Ascending aorta (tissue), 2 donors: ENCODE data around the gene ASPM. TPM values are rescaled to one million over a fixed set of nuclear protein-coding genes. Genes with fewer than 3 reads are reported as not detected.
A peak's percentile ranks its signal among the peaks of the same experiment; 100 is the strongest.

Source experiments
- DNase-seq, 2 donors: peaks; one replicate each; pipeline ENCODE4 v3.0.0-alpha.2; 2019; ENCODE audit warnings: low spot score in 2 of 2
- H3K27ac ChIP-seq, 2 donors: fragments of 200-600 bp; sonication (generic); one replicate each; pipeline ENCODE4 v1.5.1; 2016 to 2017; ENCODE audit warnings: mild to moderate bottlenecking in 1 of 2
- H3K27me3 ChIP-seq: fragments of 200-600 bp; sonication (generic); one replicate; pipeline ENCODE4 v1.5.1; 2017
- H3K36me3 ChIP-seq, 2 donors: fragments of 200-600 bp; sonication (generic); one replicate each; pipeline ENCODE4 v1.5.1; 2016
- H3K4me1 ChIP-seq, 2 donors: fragments of 200-600 bp; sonication (generic); one replicate each; pipeline ENCODE4 v1.5.1; 2016 to 2017; ENCODE audit warnings: mild to moderate bottlenecking in 1 of 2
- H3K4me3 ChIP-seq, 2 donors: fragments of 200-600 bp; sonication (generic); one replicate each; pipeline ENCODE4 v1.5.1; 2016 to 2017; ENCODE audit warnings: mild to moderate bottlenecking in 1 of 2
- H3K9me3 ChIP-seq, 2 donors: fragments of 200-600 bp; sonication (generic); one replicate each; pipeline ENCODE4 v1.5.1; 2016
- intact Hi-C: fragments of 100-400 bp; cut with DNase I; formaldehyde crosslinking; loops from one replicate; pipeline ENCODE4 v1.15.1; 2023
- total RNA-seq: library from RNA; depleted of rRNA; stranded (reverse); fragments of >200 nt; gene quantifications from one replicate; pipeline ENCODE4 v1.1.0, GENCODE V29; 2016
- TF ChIP-seq, protein P1 (sequence below), 3 experiments: fragments of 200-600 bp in 2 of 3; fragments of 450-650 bp in 1 of 3; sonication (generic) in 2 of 3; IDR thresholded peaks; one replicate each; pipeline ENCODE4 v1.5.1; 2016 to 2019; ENCODE audit warnings: antibody characterized with exemption in 3 of 3, mild to moderate bottlenecking in 1 of 3, moderate library complexity in 1 of 3

The ASPM gene
- total RNA-seq, 1 donor from 2014 or later, result not detected

DNA sequence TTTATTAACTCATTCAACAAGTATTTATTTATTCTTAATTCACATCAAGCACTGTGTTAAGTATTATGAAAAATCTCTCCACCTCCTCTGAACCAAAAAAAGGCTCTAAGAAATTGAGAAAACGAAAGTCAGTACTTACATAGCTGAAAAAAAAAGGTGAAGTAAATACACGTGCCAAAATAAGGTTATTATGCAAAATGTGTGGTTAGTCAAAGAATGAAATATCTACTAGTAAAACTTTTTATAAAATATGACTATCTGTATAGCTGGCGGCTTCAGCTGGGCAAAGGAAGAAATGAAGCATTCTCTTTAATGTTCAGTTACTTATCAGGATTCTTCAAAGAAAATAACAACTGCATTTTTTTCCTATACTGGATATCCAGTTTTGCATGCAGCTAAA, 35.5 kb upstream of the ASPM start:
- Histone ChIP-seq H3K27me3 (no peaks in the 10 kb centered on the region), H3K4me3 (no peak overlapping the region), H3K36me3 (peaks cover 12 to 52% of the 10 kb centered on the region in 2 donors), H3K9me3 (no peaks in the 10 kb centered on the region), H3K4me1 (no peaks in the 10 kb centered on the region), H3K27ac (no peak overlapping the region)
- TF ChIP-seq, protein P1, sequence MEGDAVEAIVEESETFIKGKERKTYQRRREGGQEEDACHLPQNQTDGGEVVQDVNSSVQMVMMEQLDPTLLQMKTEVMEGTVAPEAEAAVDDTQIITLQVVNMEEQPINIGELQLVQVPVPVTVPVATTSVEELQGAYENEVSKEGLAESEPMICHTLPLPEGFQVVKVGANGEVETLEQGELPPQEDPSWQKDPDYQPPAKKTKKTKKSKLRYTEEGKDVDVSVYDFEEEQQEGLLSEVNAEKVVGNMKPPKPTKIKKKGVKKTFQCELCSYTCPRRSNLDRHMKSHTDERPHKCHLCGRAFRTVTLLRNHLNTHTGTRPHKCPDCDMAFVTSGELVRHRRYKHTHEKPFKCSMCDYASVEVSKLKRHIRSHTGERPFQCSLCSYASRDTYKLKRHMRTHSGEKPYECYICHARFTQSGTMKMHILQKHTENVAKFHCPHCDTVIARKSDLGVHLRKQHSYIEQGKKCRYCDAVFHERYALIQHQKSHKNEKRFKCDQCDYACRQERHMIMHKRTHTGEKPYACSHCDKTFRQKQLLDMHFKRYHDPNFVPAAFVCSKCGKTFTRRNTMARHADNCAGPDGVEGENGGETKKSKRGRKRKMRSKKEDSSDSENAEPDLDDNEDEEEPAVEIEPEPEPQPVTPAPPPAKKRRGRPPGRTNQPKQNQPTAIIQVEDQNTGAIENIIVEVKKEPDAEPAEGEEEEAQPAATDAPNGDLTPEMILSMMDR (IDR thresholded peaks at IDR 0.05), result no peak
- DNase-seq, result no peak
- intact Hi-C loops, result loop anchor here (2.0 kb wide), 1 partner anchor 175 kb away; no protein-coding TSS in a partner anchor

DNA sequence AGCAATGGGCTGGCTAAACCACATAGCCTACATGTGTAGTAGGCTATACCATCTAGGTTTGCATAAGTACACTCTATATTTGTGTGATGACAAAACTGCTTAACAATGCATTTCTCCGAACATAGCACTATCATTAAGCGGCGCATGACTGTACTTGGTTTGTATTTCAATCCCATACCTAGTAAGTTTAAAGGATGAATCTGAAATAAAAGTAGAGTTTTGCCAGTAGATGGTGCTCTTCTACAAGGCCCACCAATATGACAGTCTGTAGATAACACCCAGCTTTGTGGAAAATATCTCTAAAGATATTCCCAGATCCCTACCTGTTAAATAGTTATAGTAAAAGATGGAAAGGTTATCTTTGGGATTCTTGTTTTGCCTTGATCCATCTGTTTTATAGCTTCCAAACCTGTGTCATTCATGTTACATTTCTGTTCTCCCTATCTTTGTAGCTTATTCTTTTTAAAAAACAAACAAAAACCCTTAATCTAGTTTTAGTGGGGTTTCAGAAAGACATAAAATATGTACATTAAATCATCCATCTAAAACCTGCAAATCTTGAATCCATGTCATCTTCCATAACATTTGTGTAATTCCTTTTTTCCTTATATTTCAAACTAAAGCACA, 33.9 kb upstream of the ASPM start:
- intact Hi-C loops, result loop anchor here (2.0 kb wide), 1 partner anchor 176 kb away; no protein-coding TSS in a partner anchor

DNA sequence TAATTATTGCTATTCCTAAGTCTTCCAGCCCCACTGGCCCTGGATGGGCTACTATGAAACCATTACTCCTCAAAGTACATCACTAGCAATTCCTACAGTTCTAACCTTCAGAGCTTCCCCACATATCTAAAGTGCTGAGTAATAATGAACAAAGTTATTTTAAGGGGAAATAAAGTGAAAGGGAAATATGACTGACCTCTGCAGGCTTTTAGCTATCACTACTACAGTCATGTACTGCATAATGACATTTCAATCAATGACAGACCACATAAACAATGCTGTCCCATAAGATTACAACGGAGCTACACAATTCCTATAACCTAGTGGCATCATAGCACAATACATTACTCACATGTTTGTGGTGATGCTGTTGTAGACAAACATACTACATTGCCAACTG, 32.5 kb upstream of the ASPM start:
- intact Hi-C loops, result no loop called here
- Histone ChIP-seq H3K36me3 (peaks cover 5 to 46% of the 10 kb centered on the region in 2 donors), H3K27me3 (no peaks in the 10 kb centered on the region), H3K4me3 (no peak overlapping the region), H3K4me1 (no peaks in the 10 kb centered on the region), H3K27ac (no peak overlapping the region), H3K9me3 (no peaks in the 10 kb centered on the region)
- no peak for DNase-seq
- TF ChIP-seq, protein P1 (IDR thresholded peaks at IDR 0.05), result no peak

More for the DNA sequence above, 33.9 kb upstream of the ASPM start:
- H3K9me3 ChIP-seq, result no peaks in the 10 kb centered on the region
- H3K27me3 ChIP-seq, result no peaks in the 10 kb centered on the region
- no peak overlapping the region for H3K4me3 ChIP-seq
- TF ChIP-seq, protein P1 (IDR thresholded peaks at IDR 0.05), result peak; percentile 14 to 61 (median 24)
- no peak for DNase-seq
- no peaks in the 10 kb centered on the region for H3K4me1 ChIP-seq
- peaks cover 5 to 41% of the 10 kb centered on the region in 2 donors for H3K36me3 ChIP-seq
- H3K27ac ChIP-seq, result no peak overlapping the region

DNA sequence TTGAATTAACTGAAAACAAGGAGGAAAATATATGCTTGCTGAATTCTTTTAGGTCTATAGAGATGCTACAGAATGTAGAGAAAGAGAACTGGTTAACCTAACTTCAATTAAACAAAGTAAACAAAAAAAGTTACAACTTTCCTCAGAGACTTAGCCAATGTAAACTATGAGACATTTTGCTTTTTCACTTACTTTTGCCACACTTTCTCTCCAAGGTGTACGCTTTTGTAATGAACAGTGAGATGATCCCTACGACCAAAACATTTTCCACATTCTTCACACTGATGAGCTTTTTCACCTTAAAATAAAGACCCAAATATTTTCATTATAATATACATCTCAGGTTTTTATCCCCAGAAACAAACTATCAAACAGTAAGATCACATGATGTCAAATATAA, 28.3 kb upstream of the ASPM start:
- intact Hi-C loops, result no loop called here
- H3K9me3 ChIP-seq, result no peaks in the 10 kb centered on the region
- TF ChIP-seq, protein P1 (IDR thresholded peaks at IDR 0.05), result no peak
- H3K36me3 ChIP-seq, result peaks cover 8 to 50% of the 10 kb centered on the region in 2 donors
- H3K27me3 ChIP-seq, result no peaks in the 10 kb centered on the region
- no peak overlapping the region for H3K4me3 ChIP-seq
- no peaks in the 10 kb centered on the region for H3K4me1 ChIP-seq
- H3K27ac ChIP-seq, result no peak overlapping the region
- no peak for DNase-seq

DNA sequence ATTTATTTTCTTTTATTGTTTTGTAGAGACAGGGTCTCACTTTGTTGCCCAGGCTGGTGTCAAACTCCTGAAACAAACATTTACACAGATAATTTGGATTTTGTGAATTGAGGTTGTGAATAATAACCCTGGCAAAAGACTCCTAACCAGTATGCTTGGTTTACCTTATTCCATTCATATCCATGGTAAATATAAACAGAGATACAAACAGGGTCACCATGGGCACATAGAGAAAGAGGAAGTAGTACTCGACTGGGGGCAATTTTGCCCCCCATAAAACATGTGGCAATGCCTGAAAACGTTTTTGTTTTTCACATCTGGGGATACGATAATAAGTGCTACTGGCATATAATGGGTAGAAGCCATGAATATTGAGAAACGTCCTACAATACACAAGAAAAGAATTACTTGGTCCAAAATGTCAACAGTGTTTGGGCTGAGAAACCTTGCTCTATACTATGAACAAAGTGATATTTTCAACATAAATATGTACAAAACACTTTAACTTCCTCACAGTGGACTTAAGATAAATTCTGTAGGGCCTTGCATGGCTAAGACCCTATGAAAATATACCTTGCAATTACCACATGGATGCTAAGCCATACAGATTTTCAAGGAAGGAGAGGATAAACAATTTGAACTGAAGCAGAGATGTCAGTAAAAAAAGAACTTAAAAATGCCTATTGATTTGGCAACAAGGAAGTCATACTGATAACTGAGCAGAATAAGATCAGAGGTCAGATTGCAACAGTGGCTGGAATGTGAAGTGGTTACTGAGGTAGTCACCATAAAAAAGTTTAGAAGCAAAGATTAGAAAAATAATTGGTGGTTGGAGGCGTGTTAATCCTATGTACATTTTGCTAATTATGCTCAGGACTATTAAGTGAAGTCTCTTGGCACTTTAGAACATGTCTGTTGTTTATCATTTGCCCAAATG, 27.4 kb upstream of the ASPM start:
- Histone ChIP-seq H3K9me3 (no peaks in the 10 kb centered on the region), H3K36me3 (peaks cover 8 to 44% of the 10 kb centered on the region in 2 donors), H3K4me3 (no peak overlapping the region), H3K27ac (no peak overlapping the region), H3K4me1 (no peaks in the 10 kb centered on the region), H3K27me3 (no peaks in the 10 kb centered on the region)
- DNase-seq, result no peak
- intact Hi-C loops, result no loop called here
- TF ChIP-seq, protein P1 (IDR thresholded peaks at IDR 0.05), result no peak
